Right atrium auricular region (tissue), 2 donors: ENCODE data around the gene MAGEB17. TPM values are rescaled to one million over a fixed set of nuclear protein-coding genes. Genes with fewer than 3 reads are reported as not detected.
"Not testable (repeated sequence)": the region's sequence is repeated elsewhere in the genome, so short reads cannot be mapped to it uniquely, and the experiment has no call there.

ENCODE experiments used
- DNase-seq: peaks from one replicate; pipeline ENCODE4 v3.0.0-alpha.2; 2019; ENCODE audit warnings: low spot score
- H3K27ac ChIP-seq, 2 donors: fragments of 200-600 bp; sonication (generic); 1 replicate in 1 of 2; 2 replicates in 1 of 2; pipeline ENCODE4 v1.5.1; 2016 to 2019
- H3K27me3 ChIP-seq, 2 donors: fragments of 200-600 bp; sonication (generic); one replicate each; pipeline versions ENCODE4 v1.5.1 to v1.6.0; 2017 to 2019
- H3K36me3 ChIP-seq: fragments of 200-600 bp; sonication (generic); one replicate; pipeline ENCODE4 v1.5.1; 2016
- H3K4me1 ChIP-seq, 2 donors: fragments of 200-600 bp; sonication (generic); one replicate each; pipeline versions ENCODE4 v1.5.1 to v1.6.0; 2017 to 2019
- H3K4me3 ChIP-seq, 2 donors: fragments of 200-600 bp; sonication (generic); 1 replicate in 1 of 2; 2 replicates in 1 of 2; pipeline ENCODE4 v1.5.1; 2017 to 2019; ENCODE audit warnings: mild to moderate bottlenecking in 1 of 2, moderate library complexity in 1 of 2
- H3K9me3 ChIP-seq, 2 donors: fragments of 200-600 bp; sonication (generic); one replicate each; pipeline ENCODE4 v1.5.1; 2019
- total RNA-seq, 2 donors: library from RNA; depleted of rRNA; stranded (reverse); fragments of >200 nt; gene quantifications; one replicate each; pipeline ENCODE4 v1.1.0, GENCODE V29; 2016
- TF ChIP-seq, protein P1 (sequence below), 2 donors: fragments of 200-600 bp; sonication (generic); IDR thresholded peaks; one replicate each; pipeline ENCODE4 v1.5.1; 2019; ENCODE audit warnings: antibody characterized with exemption in 2 of 2

The MAGEB17 gene
- total RNA-seq, 2 donors from 2014 or later, result 0.24 TPM; not detected in 1

GRCh38 chrX:16140448-16140847 is 26.8 kb upstream of the MAGEB17 start:
- Histone ChIP-seq H3K36me3 (no peaks in the 10 kb centered on the region), H3K4me1 (no peaks in the 10 kb centered on the region), H3K4me3 (no peak overlapping the region), H3K27me3 (no peaks in the 10 kb centered on the region), H3K9me3 (no peaks in the 10 kb centered on the region), H3K27ac (no peak overlapping the region)
- DNase-seq, result no peak
- TF ChIP-seq, protein P1, sequence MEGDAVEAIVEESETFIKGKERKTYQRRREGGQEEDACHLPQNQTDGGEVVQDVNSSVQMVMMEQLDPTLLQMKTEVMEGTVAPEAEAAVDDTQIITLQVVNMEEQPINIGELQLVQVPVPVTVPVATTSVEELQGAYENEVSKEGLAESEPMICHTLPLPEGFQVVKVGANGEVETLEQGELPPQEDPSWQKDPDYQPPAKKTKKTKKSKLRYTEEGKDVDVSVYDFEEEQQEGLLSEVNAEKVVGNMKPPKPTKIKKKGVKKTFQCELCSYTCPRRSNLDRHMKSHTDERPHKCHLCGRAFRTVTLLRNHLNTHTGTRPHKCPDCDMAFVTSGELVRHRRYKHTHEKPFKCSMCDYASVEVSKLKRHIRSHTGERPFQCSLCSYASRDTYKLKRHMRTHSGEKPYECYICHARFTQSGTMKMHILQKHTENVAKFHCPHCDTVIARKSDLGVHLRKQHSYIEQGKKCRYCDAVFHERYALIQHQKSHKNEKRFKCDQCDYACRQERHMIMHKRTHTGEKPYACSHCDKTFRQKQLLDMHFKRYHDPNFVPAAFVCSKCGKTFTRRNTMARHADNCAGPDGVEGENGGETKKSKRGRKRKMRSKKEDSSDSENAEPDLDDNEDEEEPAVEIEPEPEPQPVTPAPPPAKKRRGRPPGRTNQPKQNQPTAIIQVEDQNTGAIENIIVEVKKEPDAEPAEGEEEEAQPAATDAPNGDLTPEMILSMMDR (IDR thresholded peaks at IDR 0.05), result no peak

DNA sequence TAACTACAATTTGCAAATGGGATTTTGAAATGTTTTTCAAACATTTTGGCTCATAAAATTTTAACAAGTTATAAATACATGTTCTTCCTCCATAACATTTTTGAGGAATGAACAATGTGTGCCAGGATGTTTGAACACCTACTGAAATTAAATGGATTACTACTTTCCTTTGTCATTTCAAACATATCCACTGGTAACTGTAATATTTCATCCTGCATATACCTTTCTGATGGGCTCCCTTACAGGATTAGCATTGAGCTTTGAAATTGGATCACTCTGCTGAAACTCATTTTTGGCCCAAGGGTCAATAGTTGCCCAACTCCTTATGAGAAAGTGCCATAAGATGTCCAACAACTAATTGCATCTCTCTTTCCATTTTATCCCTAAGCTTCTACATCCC is 26.3 kb upstream of the MAGEB17 start:
- DNase-seq, result no peak
- no peak overlapping the region for H3K4me3 ChIP-seq
- TF ChIP-seq, protein P1 (IDR thresholded peaks at IDR 0.05), result no peak
- no peaks in the 10 kb centered on the region for H3K27me3 ChIP-seq
- no peaks in the 10 kb centered on the region for H3K4me1 ChIP-seq
- H3K36me3 ChIP-seq, result no peaks in the 10 kb centered on the region
- no peak overlapping the region for H3K27ac ChIP-seq
- no peaks in the 10 kb centered on the region for H3K9me3 ChIP-seq

GRCh38 chrX:16141422-16142245 is 25.6 kb upstream of the MAGEB17 start:
- DNase-seq, result no peak
- TF ChIP-seq, protein P1 (IDR thresholded peaks at IDR 0.05), result no peak
- no peaks in the 10 kb centered on the region for H3K27me3 ChIP-seq
- no peak overlapping the region for H3K4me3 ChIP-seq
- no peaks in the 10 kb centered on the region for H3K9me3 ChIP-seq
- H3K36me3 ChIP-seq, result no peaks in the 10 kb centered on the region
- H3K27ac ChIP-seq, result no peak overlapping the region
- no peaks in the 10 kb centered on the region for H3K4me1 ChIP-seq

GRCh38 chrX:16142246-16142558 is 25.1 kb upstream of the MAGEB17 start:
- no peak for DNase-seq
- no peaks in the 10 kb centered on the region for H3K9me3 ChIP-seq
- no peaks in the 10 kb centered on the region for H3K36me3 ChIP-seq
- no peaks in the 10 kb centered on the region for H3K4me1 ChIP-seq
- TF ChIP-seq, protein P1 (IDR thresholded peaks at IDR 0.05), result no peak
- no peaks in the 10 kb centered on the region for H3K27me3 ChIP-seq
- H3K27ac ChIP-seq, result no peak overlapping the region
- no peak overlapping the region for H3K4me3 ChIP-seq

GRCh38 chrX:16143968-16144367 is 23.3 kb upstream of the MAGEB17 start:
- Histone ChIP-seq H3K4me1 (no peaks in the 10 kb centered on the region), H3K27me3 (no peaks in the 10 kb centered on the region), H3K36me3 (no peaks in the 10 kb centered on the region), H3K4me3 (no peak overlapping the region), H3K27ac (no peak overlapping the region), H3K9me3 (no peaks in the 10 kb centered on the region)
- TF ChIP-seq, protein P1 (IDR thresholded peaks at IDR 0.05), result no peak
- no peak for DNase-seq

DNA sequence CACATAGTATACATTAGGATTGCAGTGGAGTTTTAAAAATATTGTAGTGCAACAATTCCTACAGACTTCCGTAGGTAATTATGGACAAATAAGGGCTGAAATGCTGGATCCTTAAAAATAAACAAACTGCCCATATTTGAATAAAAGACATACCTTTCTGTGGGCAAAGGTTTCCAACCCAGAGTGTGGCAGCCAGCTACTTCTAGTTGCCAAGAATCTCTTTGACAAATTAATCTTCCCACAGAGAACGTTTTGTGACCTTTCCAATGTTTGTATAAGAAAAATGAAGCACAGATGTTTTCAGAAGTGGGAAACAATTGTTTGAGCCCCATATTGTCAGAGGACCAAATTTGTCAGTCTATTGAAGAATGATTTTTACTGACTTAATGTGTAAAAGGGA is 22.9 kb upstream of the MAGEB17 start:
- TF ChIP-seq, protein P1 (IDR thresholded peaks at IDR 0.05), result no peak
- no peaks in the 10 kb centered on the region for H3K27me3 ChIP-seq

DNA sequence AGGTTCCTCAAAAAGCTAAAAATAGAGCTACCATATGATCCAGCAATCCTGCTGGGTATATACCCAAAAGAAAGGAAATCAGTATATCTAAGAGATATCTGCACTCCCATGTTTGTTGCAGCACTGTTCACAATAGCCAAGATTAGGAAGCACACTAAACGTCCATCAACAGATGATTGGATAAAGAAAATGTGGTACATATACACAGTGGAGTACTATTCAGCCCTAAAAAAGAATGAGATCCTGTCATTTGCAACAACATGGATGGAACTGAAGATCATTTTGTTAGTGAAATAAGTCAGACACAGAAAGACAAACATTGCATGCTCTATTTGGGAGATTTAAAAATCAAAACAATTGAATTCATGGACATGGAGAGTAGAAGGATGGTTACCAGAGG is 22.2 kb upstream of the MAGEB17 start:
- H3K36me3 ChIP-seq, H3K27me3 ChIP-seq, DNase-seq, H3K9me3 ChIP-seq, H3K27ac ChIP-seq, H3K4me1 ChIP-seq, H3K4me3 ChIP-seq: not testable (repeated sequence)

More for the DNA sequence above, 22.9 kb upstream of the MAGEB17 start:
- Histone ChIP-seq H3K9me3 (no peaks in the 10 kb centered on the region), H3K36me3 (no peaks in the 10 kb centered on the region), H3K4me3 (no peak overlapping the region), H3K27ac (no peak overlapping the region), H3K4me1 (no peaks in the 10 kb centered on the region)
- DNase-seq, result no peak
